HL-60/S4 (cell line): ENCODE results near the gene RAD51B.
"Not testable (repeated sequence)": the region's sequence is repeated elsewhere in the genome, so short reads cannot be mapped to it uniquely, and the experiment has no call there.

Experiments used
- in situ Hi-C: fragments of 300-500 bp; cut with MboI; formaldehyde crosslinking; loops from 2 replicates; pipeline ENCODE4 v1.14.3; 2022; ENCODE audit warnings: low sequenced_read_pairs

The RAD51B gene

DNA sequence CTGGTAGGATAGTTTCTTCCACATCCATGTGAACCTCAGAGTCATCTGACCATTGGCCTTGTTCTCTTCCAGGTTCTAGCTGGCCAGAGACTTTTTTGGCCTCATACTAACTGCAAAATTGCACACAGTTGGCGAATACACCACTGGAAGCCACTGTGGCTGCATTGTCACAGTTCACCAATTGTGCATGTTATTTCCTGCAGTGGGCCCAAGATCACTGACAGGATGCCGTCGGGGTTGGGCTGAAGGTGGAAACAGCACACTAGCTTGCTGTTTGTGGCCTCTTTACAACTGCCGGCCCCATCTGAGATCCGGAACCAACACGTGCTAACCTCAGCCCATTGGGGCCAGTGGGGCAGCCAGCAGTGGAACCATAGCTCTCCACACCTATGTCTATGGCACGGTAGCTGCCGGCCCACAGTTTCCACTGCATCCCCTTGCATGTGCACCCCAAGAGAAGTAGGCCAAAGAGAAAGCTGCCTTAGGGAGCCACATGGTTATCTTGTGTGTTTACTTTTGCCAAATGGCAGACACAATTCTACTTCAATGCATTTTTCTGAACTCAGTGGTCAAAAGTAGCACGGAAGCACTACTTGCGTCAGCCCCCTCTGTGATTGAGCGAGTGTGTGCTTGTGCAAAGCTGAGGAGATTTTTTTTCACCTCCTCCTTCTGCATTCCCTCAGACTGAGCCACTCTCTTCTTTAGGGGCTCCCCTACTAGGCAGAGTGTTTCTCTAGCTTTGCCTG lies 464.0 kb downstream of the RAD51B start:
- in situ Hi-C loops: no loop called here

- in situ Hi-C loops: no loop called here
These were observed 464.8 kb downstream of the RAD51B start for GRCh38 chr14:68284333-68284732.

DNA sequence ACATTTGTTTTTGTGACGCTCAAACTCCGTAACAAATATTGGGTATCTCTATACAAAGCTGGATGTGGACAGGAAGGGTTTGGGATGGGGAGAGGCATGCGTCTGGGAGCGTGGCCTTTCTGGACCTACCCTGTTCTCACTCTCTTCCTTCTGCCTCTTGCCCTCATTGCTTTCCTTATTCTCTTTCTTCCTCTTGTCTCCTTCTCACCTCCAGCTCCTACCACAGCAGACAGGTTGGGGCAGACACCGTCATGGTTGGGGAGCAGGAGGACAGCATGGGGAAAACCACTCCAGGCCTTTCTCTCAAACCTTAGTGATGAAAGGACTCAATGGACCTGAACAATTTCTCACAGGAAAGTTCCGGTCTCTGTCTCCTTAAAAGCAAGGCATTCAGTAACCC lies 465.3 kb downstream of the RAD51B start:
- in situ Hi-C loops: no loop called here

GRCh38 chr14:68285421-68286179 lies 466.0 kb downstream of the RAD51B start:
- in situ Hi-C loops: no loop called here

DNA sequence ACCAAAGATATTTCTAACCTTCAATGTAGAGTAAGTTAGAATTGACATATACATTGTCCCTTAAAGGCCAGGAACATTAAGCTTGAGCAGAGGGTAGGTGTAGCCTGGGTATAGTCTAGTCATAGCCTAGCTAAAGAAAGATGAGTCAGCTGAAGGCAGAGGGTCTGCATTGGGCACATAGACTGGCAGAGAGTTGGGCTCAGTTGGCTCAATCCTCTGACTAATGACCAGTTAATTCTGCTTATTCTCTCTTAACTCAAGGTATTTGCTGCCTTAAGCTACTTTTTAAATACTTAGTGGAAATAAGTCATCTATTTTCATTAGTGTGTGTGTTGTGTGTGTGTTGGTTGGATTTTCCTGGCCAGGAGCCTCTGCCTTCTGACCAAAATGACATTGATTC lies 467.1 kb downstream of the RAD51B start:
- in situ Hi-C loops: no loop called here

GRCh38 chr14:68289452-68289851 lies 469.9 kb downstream of the RAD51B start:
- in situ Hi-C loops: not testable (repeated sequence)

DNA sequence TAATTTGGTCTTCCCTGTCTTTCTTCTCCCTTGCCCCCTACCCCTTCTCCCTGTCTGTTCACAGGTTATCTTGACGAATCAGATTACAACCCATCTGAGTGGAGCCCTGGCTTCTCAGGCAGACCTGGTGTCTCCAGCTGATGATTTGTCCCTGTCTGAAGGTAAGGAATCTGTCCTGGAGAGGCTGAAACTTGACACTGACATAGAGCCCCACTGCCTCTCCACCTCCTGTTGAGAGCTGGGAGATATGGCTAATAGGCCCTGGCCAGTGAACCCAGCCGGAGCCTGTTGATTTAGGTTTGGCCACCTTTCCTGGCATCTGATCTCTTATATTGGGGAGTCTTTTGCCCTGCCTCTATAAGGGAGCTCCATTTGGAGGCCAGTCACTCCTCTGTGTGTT lies 472.2 kb downstream of the RAD51B start:
- in situ Hi-C loops: no loop called here

DNA sequence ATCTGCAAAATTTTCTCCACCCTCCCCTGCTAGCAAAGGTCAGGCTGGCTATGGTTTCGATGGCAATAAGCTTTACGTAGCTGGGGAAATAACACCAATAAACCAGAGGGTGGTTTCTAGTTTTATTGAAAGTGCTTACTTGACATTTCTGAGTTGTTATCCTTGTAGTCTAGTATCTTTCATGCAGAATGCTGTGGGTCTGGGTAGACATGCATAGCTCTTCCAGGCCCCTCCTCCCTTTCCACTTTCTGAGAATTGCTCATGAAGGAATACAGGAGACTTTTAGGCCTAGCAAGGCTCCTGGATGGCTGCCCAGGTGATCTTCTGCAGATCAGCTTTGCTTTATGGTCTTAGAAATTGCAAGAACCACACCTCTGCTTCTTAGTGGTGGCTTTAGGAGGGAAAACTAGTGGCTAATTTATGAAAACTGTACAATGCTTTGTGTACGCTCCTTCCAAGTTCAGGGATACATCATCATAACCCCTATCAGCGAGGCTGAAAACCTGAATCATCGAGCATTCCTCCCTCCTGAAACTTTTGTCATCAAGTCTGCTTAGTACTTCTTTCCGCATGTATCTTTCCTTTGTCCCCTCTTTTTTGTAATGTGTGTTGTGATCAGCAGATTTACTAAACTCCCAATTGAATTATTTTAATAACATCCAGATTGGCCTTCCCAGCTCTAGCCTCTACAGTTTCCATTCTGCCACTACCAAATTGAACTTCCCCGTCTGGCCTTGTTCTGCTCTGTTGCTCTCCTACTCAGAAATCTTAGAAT lies 473.0 kb downstream of the RAD51B start:
- in situ Hi-C loops: no loop called here

DNA sequence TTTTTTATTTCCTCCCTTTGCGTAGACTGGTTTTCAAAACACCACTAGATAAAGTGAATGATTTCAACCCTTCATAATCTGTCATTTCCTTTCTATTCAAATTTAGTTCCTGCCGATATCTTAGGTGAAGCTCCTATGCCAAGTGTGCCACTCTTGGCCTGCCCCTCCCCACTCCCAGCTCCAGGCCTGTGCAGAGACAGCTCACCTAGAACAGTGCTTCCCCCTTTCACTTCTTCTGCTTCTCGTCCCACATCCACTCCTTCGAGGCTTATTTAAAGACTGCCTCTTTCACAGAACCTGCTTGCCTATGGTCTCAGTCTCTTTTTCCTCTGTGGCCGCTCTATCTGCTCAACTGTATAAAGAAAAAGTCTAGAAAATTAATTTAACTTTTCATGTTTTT lies 473.8 kb downstream of the RAD51B start:
- in situ Hi-C loops: no loop called here

DNA sequence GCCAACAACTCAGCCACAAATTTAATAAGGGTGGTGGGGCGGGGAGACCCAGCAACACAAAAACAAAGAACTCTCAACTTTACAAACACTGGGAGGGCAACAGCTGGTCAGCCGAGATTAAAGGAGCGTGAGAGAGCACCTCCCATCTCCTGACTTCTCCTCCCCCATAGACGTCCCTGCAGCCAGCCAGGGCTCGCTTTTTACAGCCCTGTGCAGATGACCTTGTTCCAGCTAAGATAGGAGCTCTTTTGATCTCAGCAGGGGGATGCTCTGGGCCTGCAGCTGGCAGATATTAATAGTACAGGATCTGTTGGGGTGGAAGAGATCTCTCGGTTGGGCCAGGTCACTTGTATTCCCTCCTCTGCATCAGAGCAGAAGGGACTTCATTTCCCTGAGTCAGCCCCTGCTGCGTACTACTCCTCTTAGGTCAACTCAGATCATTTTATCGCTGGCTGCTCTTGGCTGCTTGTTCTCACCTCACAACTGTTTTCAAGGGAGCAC lies 475.8 kb downstream of the RAD51B start:
- in situ Hi-C loops: no loop called here

DNA sequence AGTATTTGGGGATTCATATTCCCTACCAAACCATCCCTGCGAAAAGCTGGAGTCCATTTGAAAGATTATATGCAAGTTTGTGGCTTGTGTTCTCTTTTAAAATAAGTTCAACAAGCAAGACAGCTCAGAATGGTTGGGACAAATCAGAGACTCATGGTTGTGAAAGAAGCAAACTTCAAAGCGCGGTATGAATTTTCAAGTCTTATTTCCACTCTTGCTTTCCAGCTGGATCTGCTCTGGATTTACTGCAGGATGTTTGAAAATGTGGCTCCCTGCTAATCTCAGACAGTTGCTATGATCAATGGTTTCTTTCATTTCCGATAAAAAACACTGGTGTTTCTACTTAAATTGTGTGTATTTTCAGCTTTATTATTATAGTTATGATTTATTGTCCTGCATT lies 477.5 kb downstream of the RAD51B start:
- in situ Hi-C loops: no loop called here

DNA sequence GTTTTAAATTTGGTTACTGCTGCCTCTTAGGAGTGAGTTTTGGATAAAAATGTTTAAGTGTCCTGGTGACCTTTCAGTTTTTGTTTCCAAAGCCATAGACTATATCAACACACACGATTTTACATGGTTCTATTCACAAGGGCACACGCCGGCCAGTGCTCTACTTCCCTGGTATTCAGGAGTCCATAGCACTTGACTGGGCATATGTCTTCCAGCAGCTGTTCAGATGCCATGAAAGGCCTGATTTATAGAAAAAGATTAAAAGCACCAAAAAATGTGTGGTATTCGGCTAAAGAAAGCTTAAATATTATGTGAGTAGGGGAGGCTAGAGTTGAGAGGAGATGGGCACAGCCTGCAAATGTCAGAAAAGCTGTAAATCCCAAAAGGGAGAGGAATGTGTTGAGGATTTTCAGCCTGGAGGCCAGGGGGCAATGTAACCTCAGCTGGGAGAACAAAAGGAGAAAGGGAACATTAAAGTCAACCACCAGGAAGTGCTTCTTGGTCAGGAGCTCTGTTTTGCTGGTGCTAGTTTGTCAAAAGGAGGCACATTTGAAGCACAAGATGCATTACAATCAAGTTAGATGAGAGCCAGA lies 478.4 kb downstream of the RAD51B start:
- in situ Hi-C loops: no loop called here

GRCh38 chr14:68300608-68301007 lies 481.0 kb downstream of the RAD51B start:
- in situ Hi-C loops: no loop called here

DNA sequence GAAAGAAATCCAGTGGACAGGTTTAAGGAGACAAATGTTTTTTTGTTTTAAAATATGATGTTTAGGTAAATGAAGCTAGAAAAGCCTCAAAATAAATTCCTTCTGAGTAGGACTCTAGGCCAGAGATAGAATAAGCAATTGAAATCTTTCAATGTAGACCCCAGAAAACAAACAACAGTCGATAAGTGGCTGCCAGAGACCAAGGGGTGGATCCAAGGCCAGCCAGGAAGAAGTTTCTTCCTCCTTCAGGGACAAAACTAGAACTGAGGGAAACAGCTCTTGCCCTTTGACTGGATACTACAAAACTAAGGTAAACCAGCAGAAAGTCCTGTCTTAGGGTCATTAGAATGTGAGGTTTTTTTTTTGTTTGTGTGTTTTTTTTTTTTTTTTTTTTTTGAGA lies 481.6 kb downstream of the RAD51B start:
- in situ Hi-C loops: no loop called here

DNA sequence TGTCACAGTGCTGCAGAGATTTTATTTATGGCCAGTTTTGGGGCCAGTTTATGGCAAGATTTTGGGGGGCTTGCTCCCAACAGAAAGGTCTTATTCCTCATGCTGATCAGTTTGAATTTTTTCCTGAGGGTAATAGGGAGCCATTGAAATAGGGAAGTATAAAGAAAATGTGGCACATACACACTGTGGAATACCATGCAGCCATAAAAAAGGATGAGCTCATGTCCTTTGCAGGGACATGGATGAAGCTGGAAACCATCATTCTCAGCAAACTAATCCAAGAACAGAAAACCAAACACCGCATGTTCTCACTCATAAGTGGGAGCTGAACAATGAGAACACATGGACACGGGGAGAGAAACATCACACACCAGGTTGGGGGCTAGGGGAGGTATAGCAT lies 483.4 kb downstream of the RAD51B start:
- in situ Hi-C loops: not testable (repeated sequence)

- in situ Hi-C loops: no loop called here
These were observed 486.2 kb downstream of the RAD51B start for GRCh38 chr14:68305738-68306137.

DNA sequence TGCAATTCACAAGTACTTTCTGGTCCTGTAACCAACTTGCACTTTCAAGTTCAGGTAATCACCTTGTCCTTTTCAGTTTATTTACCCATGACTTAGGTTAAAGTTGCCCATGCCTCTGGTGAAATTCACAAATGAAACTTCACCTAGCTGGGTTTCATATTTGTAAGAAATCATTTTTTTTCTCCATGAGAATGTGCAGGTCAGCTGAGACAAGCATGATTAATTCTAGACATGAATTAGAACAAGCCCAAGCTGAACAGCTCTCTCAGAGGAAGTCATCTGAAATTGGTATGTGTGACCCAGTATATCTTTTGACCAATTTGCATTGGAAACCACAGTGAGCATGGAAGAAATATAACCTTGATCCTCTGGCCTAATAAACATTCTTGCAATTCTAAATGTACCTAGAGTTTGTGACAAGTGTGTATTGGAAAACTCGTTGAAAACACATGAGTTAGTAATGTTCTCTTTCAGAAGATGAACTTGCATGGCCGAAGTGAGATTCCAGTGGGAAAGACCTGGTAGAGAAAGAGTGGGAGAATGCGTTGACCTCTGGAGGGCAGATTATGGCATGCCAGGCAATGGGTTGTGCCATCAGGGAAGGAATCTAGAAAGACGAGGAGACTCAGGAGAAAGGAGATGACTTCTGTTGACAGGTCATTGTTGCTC lies 486.8 kb downstream of the RAD51B start:
- in situ Hi-C loops: no loop called here

DNA sequence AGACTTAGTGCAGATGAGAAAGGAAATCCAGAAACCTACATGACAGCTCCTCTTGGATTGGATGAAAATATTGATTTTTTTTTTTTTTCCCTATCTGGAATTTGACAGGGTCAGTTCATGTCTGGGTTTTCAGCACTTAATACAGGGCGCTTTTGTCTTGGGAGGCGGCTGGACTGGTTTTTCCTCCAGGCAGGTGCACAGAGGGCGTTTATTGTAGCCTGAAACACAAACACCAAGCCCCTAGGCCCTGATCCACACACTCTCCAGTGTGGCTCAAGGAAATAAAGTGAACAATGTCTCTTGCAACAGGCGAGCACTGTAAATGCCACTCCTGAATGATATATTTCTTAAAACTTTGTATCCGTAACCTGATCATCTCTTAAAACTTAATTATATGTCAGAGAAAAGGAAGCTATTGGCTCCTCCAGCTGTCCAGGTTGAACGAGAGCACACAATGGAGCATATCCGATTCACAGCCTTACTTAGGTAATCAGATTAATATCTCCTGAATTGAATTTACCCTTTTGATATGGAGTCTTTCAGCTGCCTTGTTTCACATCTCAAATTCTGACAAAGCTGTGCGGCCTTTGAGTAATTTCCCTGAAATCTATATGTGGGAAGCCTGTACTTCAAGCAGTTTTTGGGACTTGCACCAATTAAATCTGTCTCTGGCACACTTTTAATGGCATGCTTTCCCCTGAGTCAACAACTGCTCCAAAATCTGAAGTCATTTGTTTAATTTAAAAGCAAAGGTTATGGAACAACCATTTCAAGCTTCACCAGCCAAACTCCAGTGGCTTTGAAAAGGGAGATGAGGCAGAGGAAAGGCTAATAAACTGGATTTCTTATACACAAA lies 487.6 kb downstream of the RAD51B start:
- in situ Hi-C loops: no loop called here

GRCh38 chr14:68307790-68308168 lies 488.2 kb downstream of the RAD51B start:
- in situ Hi-C loops: no loop called here
